HG03060 (cell line): ENCODE data around the gene PLAC9.
A peak's percentile ranks its signal among the peaks of the same experiment; 100 is the strongest.
"Not testable (repeated sequence)": the region's sequence is repeated elsewhere in the genome, so short reads cannot be mapped to it uniquely, and the experiment has no call there.

ENCODE experiments used
- ATAC-seq: cut with Tn5 transposase; IDR thresholded peaks from one replicate; pipeline ENCODE4 v1.9.1; 2021; ENCODE audit warnings: low read depth, moderate number of reproducible peaks; ENCODE audit not compliant: unreplicated experiment

Gene PLAC9

GRCh38 chr10:80137920-80138319 lies 5.4 kb downstream of the PLAC9 start:
- no peak for ATAC-seq

GRCh38 chr10:80139265-80139664 lies 6.7 kb downstream of the PLAC9 start:
- ATAC-seq = no peak

GRCh38 chr10:80140251-80140650 lies 7.7 kb downstream of the PLAC9 start:
- no peak for ATAC-seq

GRCh38 chr10:80141696-80142460 lies 9.3 kb downstream of the PLAC9 start:
- no peak for ATAC-seq

- ATAC-seq = no peak
These were observed 11.7 kb downstream of the PLAC9 start for GRCh38 chr10:80144067-80144695.

- ATAC-seq = peak; percentile 36
These were observed 12.2 kb downstream of the PLAC9 start for GRCh38 chr10:80144696-80145131.

- ATAC-seq = not testable (repeated sequence)
These were observed 13.1 kb downstream of the PLAC9 start for GRCh38 chr10:80145406-80146308.

GRCh38 chr10:80146918-80147317 lies 14.4 kb downstream of the PLAC9 start:
- no peak for ATAC-seq

- ATAC-seq = no peak
These were observed 15.8 kb downstream of the PLAC9 start for GRCh38 chr10:80148166-80148805.

GRCh38 chr10:80149123-80149522 lies 16.6 kb downstream of the PLAC9 start:
- no peak for ATAC-seq

- no peak for ATAC-seq
These were observed 17.6 kb downstream of the PLAC9 start for GRCh38 chr10:80150172-80150571.

- no peak for ATAC-seq
These were observed 20.3 kb downstream of the PLAC9 start for GRCh38 chr10:80152820-80153219.

- ATAC-seq = no peak
These were observed 20.9 kb downstream of the PLAC9 start for GRCh38 chr10:80153460-80153859.

- ATAC-seq = no peak
These were observed 22.1 kb downstream of the PLAC9 start for GRCh38 chr10:80154626-80154977.

- ATAC-seq = no peak
These were observed 22.6 kb downstream of the PLAC9 start for GRCh38 chr10:80154978-80155695.

- ATAC-seq = no peak
These were observed 23.2 kb downstream of the PLAC9 start for GRCh38 chr10:80155696-80156215.

- ATAC-seq = no peak
These were observed 23.7 kb downstream of the PLAC9 start for GRCh38 chr10:80156216-80156615.

GRCh38 chr10:80157561-80157960 lies 25.0 kb downstream of the PLAC9 start:
- ATAC-seq = no peak

GRCh38 chr10:80158126-80158525 lies 25.6 kb downstream of the PLAC9 start:
- no peak for ATAC-seq

GRCh38 chr10:80158598-80159127 lies 26.1 kb downstream of the PLAC9 start:
- no peak for ATAC-seq
